Measurements from ENCODE around the gene ZBTB7C.
A peak's percentile ranks its signal among the peaks of the same experiment; 100 is the strongest.

Gene ZBTB7C

DNA sequence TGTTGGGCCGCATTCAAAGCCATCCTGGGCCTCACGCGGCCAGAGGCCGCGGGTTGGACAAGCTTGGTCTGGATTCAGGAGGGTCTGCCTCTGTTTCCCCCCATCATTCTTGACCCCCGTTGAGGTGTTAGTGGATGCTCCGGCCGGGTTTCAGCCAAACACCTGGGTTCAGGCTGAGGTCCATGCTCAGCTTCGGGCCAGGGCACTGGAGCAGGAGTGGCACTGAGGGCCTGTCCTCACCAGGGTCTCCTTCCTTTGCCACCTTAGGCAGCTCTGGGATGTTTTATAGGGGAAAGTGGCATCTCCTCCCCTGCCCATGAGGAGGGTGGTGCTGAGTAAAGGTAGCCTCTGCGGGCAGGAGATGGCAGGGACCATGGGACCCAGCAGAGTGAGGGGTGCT, 401.8 kb downstream of the ZBTB7C start:
- no peak overlapping the region for H3K27ac Mint-ChIP-seq
- H3K4me1 Mint-ChIP-seq = peaks cover 10% of the 10 kb centered on the region
- no peaks in the 10 kb centered on the region for H3K9me3 Mint-ChIP-seq
- H3K4me3 Mint-ChIP-seq = no peak overlapping the region
- no peaks in the 10 kb centered on the region for H3K36me3 Mint-ChIP-seq
- CTCF ChIA-PET = interaction anchor here (0.9 to 1.9 kb wide), 5 partner anchors 10 to 438 kb away, joined by 3 to 13 read pairs (median 3); no protein-coding TSS in a partner anchor
- no peak for DNase-seq
- peaks cover 56% of the 10 kb centered on the region for H3K27me3 Mint-ChIP-seq

DNA sequence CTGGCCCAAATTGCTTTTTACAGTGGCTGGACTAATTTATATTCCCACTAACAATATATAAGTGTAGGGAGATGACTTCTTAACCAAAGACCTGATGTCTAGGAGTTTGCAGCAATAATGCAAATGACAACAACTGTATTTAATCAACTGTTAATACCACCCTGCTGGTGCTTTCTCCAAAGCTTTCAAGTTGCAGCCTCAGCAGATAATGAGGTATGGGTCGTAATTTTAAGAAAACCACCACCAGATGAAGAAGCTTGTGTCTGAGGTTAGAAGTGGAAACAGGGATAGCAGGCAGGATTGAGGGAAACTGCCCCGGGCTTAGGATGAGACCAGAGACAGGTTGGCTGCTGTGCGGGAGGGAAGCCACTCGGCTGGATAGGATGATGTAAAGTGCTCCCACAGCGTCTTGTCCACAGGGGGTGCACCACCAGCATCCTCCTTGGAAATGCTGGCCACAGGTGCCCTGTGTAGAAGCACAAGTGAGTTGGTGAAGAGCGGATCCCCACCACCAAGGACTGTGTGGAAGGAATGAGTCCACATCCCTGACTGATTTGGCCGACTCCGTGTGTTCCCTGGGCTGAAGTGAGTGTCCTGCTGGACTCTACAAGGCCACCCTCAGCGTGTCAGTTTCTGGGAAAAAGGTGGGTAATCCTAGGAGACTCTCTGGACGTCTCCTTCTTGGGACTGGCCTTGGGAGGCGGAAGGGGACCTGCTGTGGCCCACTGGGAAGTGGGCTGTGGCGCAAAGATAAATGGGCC, 402.6 kb downstream of the ZBTB7C start:
- Mint-ChIP-seq H3K9me3 (no peaks in the 10 kb centered on the region), H3K4me3 (peak overlapping the region; percentile 16), H3K27ac (no peak overlapping the region), H3K36me3 (no peaks in the 10 kb centered on the region), H3K4me1 (peaks cover 10% of the 10 kb centered on the region), H3K27me3 (peaks cover 49% of the 10 kb centered on the region)
- DNase-seq = no peak
- CTCF ChIA-PET = interaction anchor here (0.9 to 1.9 kb wide), 4 partner anchors 9 to 439 kb away, joined by 3 to 13 read pairs (median 4); no protein-coding TSS in a partner anchor

DNA sequence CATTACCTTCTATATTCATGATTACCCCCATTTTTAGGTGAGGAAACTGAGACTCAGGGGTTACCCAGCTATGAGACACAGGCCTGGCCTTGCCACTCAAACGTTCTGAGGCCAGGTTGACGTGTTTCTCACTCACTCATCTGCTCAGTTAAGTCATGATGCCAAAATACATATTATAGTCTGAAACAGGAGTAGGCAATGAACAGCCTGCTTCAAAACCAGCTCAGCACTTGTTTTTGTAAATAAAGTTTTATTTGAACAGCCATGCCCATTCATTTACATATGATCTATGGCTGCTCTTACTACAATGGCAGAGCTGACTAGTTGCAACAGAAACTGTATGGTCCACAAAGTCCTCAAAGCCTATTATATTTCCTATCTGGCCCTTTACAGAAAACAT, 404.6 kb downstream of the ZBTB7C start:
- peaks cover 31% of the 10 kb centered on the region for H3K27me3 Mint-ChIP-seq
- H3K9me3 Mint-ChIP-seq = no peaks in the 10 kb centered on the region
- no peak overlapping the region for H3K27ac Mint-ChIP-seq
- CTCF ChIA-PET = no interaction called here
- no peaks in the 10 kb centered on the region for H3K36me3 Mint-ChIP-seq
- H3K4me1 Mint-ChIP-seq = peaks cover 10% of the 10 kb centered on the region
- no peak for DNase-seq
- no peak overlapping the region for H3K4me3 Mint-ChIP-seq

DNA sequence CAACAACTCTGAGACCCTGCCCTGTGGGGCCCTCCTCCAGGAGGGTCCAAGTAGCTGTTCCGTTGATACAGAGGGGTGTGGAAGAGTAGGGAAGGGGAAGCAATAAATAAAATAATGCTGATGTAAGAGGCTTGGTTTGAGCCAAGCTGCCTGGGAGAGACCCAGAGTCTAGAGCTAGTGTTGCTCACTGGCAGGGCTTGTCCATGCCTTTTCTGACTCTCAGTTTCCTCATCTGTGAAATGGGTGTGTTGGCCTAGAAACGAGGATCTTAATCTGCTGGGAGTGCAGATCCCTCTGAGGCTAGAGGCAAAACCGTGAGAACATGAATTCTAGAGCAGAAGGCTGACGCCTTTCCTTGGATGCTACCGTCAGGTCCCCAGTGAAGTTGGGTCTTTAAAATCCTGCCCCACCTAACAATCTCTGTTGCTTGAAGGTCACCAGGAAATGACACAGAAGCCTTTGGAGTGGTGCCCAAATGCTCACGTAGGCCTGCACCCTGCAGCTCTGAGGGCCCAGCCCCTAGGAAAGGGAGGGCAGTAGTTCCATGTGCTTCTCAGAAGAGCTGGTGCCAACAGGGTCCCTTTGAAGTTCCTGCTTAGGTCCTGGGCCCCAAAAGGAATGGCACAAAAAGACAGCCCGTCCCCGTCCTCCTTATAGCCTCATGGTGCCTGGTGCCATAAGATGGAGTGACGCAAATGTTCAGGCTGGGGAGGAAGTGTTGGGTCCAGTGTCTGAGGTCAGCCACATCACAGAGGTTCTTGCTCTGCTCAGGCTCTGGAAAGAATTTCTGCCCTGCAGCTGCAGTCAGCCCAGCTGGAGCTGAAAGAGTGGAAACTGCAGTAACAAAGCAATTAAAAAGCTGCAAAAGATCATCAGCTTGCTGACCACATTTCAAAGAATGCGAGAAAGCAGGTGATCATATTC, 405.5 kb downstream of the ZBTB7C start:
- Mint-ChIP-seq H3K27me3 (peaks cover 22% of the 10 kb centered on the region), H3K27ac (no peak overlapping the region), H3K4me1 (peaks cover 7% of the 10 kb centered on the region), H3K36me3 (no peaks in the 10 kb centered on the region), H3K4me3 (no peak overlapping the region), H3K9me3 (no peaks in the 10 kb centered on the region)
- no peak for DNase-seq
- CTCF ChIA-PET = interaction anchor here (1.6 kb wide), 1 partner anchor 231 kb away, joined by 5 read pairs; no protein-coding TSS in a partner anchor

DNA sequence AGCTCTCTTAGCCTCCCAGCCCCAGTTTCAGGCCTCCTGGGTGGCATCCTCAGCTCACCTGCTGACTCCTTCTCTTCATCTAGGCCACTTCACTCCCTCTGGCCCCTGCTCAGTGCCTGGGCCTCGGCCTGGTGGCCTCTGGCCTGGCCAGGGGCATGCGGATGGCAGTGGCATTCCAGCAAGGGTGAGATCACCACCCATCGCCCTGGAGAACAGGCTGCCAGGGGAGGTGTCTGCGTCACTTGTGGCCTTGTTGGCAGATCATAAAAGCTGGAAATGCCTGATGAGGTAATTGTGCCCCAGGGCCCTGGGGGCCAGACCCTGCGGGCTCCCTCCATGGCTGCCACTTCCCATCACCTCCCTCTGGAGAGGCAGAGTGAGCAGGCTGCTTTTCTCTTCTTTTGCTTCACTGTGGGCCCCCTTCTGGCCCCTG, 406.2 kb downstream of the ZBTB7C start:
- Mint-ChIP-seq H3K4me1 (peaks cover 4% of the 10 kb centered on the region), H3K27me3 (peaks cover 16% of the 10 kb centered on the region), H3K4me3 (no peak overlapping the region), H3K36me3 (no peaks in the 10 kb centered on the region), H3K9me3 (no peaks in the 10 kb centered on the region), H3K27ac (no peak overlapping the region)
- CTCF ChIA-PET = interaction anchor here (1.6 kb wide), 1 partner anchor 230 kb away, joined by 5 read pairs; no protein-coding TSS in a partner anchor
- no peak for DNase-seq

DNA sequence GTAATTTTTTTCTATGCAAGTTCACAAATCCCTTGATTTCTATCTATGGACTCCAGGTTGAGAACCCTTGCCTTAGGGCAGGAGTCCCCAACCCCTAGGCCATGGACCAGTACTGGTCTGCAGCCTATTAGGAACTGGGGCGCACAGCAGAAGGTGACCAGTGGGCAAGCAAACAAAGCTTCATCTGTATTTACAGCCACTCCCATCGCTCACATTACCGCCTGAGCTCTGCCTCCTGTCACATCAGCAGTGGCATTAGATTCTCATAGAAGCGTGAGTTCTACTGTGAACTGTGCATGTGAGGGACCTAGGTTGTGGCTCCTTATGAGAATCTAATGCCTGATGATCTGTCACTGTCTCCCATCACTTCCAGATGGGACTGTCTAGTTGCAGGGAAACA, 408.5 kb downstream of the ZBTB7C start:
- Mint-ChIP-seq H3K4me3 (no peak overlapping the region), H3K4me1 (peaks cover 4% of the 10 kb centered on the region), H3K36me3 (peaks cover 1% of the 10 kb centered on the region), H3K27ac (no peak overlapping the region), H3K27me3 (no peaks in the 10 kb centered on the region), H3K9me3 (peaks cover 10% of the 10 kb centered on the region)
- DNase-seq = no peak
- CTCF ChIA-PET = interaction anchor here (1.2 kb wide), 1 partner anchor 445 kb away, joined by 3 read pairs; no protein-coding TSS in a partner anchor

DNA sequence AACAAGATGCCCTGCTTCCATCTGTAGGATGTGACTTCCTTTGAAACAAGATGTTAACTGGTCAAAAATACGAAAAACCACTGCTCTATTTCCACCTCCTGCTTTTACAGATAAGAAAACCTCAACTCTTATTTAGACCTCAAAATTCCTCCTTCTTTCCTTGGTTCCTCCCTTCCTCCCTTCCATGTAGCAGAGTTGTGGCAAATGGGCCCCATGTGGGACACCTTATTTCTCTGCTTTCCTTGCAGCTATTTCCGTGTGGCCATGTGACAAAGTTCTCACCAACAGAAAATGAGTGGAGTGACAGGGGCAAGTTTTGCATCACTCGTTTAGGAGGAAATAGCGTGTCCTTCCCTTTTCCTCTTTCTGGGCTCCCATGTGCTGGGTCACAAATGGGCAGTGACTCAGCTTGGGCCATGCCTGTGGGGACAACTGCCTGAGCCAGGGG, 409.4 kb downstream of the ZBTB7C start:
- CTCF ChIA-PET = interaction anchor here (1.2 kb wide), 1 partner anchor 446 kb away, joined by 3 read pairs; no protein-coding TSS in a partner anchor
- Mint-ChIP-seq H3K4me1 (peaks cover 4% of the 10 kb centered on the region), H3K9me3 (peaks cover 10% of the 10 kb centered on the region), H3K27ac (no peak overlapping the region), H3K4me3 (no peak overlapping the region), H3K36me3 (peaks cover 1% of the 10 kb centered on the region), H3K27me3 (no peaks in the 10 kb centered on the region)
- no peak for DNase-seq

DNA sequence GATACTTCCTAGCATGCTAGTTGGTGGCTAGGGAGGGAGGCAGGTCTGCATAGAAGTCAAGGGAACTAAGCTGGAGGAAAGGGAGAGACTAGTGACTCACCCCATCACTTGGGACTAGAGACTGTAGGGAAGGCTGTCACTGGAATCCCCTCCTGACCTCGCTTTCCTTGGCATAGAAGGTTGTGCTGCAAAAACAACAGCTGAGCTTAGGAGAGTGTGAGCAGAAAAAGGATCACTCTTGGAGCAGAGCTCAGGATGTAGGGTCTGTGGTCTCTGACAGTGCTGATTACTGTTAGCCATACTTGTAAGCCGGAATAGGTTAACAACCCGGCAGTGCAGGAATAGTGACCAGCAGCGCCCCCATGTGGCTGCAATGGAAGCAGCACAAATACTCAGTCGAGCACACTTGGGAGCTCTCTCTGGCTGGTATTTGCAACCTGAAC, 411.8 kb downstream of the ZBTB7C start:
- peak; percentile 49 for DNase-seq
- peaks cover 10% of the 10 kb centered on the region for H3K9me3 Mint-ChIP-seq
- H3K4me1 Mint-ChIP-seq = no peaks in the 10 kb centered on the region
- CTCF ChIA-PET = interaction anchor here (0.7 to 3.9 kb wide), 16 partner anchors 10 to 242 kb away, joined by 3 to 37 read pairs (median 4); no protein-coding TSS in a partner anchor
- no peak overlapping the region for H3K27ac Mint-ChIP-seq
- H3K36me3 Mint-ChIP-seq = peaks cover 1% of the 10 kb centered on the region
- H3K4me3 Mint-ChIP-seq = no peak overlapping the region
- peaks cover 7% of the 10 kb centered on the region for H3K27me3 Mint-ChIP-seq

DNA sequence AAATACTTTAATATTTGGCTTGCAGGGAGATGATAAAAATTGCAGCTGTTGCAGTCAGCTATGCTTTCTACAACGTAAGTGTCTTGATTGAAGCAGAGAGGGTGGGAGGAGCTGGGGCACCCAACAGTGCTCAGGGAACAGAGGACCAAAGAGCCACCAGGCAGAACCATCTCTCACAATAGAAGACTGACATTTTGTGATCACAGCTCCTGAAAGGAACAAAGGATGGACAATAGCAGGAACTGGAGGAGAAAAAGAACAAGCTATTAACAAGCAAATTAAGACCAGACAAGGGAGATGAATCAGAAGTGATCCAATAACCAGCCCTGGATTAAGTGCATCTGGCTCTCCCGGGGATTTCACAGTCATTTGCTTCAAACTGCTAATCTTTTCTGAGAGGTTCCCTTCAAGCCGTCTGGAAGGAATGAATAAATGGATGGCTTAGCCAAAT, 413.1 kb downstream of the ZBTB7C start:
- CTCF ChIA-PET = interaction anchor here (0.7 to 3.9 kb wide), 4 partner anchors 9 to 345 kb away, joined by 3 to 37 read pairs (median 17); no protein-coding TSS in a partner anchor
- H3K4me3 Mint-ChIP-seq = no peak overlapping the region
- H3K4me1 Mint-ChIP-seq = no peaks in the 10 kb centered on the region
- H3K27ac Mint-ChIP-seq = no peak overlapping the region
- H3K36me3 Mint-ChIP-seq = peaks cover 1% of the 10 kb centered on the region
- DNase-seq = no peak
- H3K27me3 Mint-ChIP-seq = peaks cover 14% of the 10 kb centered on the region
- H3K9me3 Mint-ChIP-seq = peaks cover 10% of the 10 kb centered on the region

DNA sequence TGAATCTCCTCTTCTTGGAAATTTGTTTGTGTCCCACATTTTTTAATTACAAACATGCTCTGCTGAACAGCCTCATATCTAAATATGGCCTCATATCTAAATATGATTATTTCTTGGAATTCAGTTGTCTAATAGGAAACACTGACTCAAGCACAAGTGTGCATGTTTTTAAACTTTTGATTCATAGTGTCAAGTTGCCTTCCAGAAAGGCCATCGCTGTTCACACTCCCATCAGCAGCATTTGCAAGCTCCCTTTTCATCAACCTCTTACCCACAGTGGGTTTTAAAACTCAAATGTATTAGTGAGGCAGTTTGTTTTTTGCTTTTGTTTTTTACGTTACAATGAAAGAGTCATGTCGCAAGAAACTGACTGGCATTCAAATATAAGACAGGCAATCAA, 413.5 kb downstream of the ZBTB7C start:
- Mint-ChIP-seq H3K4me3 (no peak overlapping the region), H3K9me3 (peaks cover 10% of the 10 kb centered on the region), H3K27ac (no peak overlapping the region), H3K4me1 (no peaks in the 10 kb centered on the region), H3K36me3 (peaks cover 1% of the 10 kb centered on the region), H3K27me3 (peaks cover 16% of the 10 kb centered on the region)
- CTCF ChIA-PET = interaction anchor here (0.7 to 3.9 kb wide), 3 partner anchors 9 to 345 kb away, joined by 3 to 37 read pairs (median 21); no protein-coding TSS in a partner anchor
- no peak for DNase-seq

DNA sequence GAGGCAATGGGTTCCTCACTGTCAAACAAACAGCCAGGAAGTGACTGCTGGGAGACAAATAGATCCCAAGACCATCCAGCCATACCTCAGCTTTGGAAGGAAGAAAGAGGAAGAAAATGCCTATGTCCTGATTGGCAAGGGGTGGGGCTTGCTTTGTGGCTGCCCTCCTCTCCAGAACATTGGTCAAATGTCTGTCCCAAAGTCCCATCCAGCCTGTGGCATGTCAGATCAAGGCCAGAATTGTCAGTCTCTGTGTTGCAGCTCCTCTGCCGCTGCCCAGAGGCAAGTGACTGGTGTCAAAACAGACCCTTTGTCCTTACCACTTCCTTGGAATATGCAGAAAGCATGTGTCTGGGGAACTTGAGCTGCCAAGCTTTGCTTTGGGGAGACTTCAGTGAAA, 415.8 kb downstream of the ZBTB7C start:
- no peak for DNase-seq
- Mint-ChIP-seq H3K4me3 (no peak overlapping the region), H3K4me1 (no peaks in the 10 kb centered on the region), H3K27ac (no peak overlapping the region), H3K36me3 (peaks cover 1% of the 10 kb centered on the region), H3K27me3 (peaks cover 19% of the 10 kb centered on the region), H3K9me3 (peaks cover 10% of the 10 kb centered on the region)
- CTCF ChIA-PET = interaction anchor here (0.9 to 1.5 kb wide), 2 partner anchors 220 to 778 kb away, joined by 3 to 4 read pairs; no protein-coding TSS in a partner anchor

DNA sequence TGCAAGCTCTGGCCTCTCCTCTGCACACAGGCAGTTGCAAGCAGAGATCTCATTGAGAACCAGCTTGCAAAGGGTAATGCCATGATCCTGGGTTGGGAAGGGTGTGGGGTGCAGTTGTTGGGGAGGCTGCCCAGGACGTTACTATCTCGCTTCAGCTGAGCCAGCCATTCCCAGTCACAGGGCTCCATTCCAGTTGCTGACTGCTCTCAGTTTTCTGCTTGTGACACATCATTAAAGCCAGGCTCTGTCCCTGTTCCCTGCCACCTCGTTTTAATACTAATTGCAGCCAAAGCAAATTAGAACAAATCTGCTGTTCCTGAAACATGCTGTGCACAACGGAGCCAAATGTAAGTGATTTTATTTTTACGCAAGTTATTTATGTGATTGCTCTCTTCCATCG, 416.2 kb downstream of the ZBTB7C start:
- no peak overlapping the region for H3K27ac Mint-ChIP-seq
- H3K27me3 Mint-ChIP-seq = peaks cover 19% of the 10 kb centered on the region
- H3K9me3 Mint-ChIP-seq = peaks cover 10% of the 10 kb centered on the region
- DNase-seq = no peak
- no peaks in the 10 kb centered on the region for H3K4me1 Mint-ChIP-seq
- no peak overlapping the region for H3K4me3 Mint-ChIP-seq
- CTCF ChIA-PET = interaction anchor here (0.9 to 1.5 kb wide), 2 partner anchors 220 to 778 kb away, joined by 3 to 4 read pairs; no protein-coding TSS in a partner anchor
- peaks cover 1% of the 10 kb centered on the region for H3K36me3 Mint-ChIP-seq

DNA sequence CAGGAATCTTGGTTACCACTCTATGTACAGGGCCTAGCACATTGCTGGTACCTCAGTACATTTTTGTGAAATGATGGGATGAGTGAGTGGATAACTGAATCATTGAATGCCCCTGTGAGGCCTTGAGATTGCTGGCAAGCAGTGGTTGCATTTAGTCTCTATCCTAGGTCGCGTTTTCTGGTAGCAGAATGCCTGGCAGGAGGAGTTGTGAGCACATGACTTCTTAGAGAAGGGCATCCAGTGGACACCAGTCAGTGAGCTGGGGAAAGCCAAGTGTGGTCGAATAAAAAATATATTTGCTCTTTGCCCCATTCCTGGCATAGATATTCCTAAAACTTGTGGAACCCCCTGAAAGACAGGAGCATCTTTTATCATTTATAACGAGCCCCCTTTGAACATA, 416.9 kb downstream of the ZBTB7C start:
- DNase-seq = no peak
- peaks cover 19% of the 10 kb centered on the region for H3K27me3 Mint-ChIP-seq
- CTCF ChIA-PET = interaction anchor here (0.9 kb wide), 1 partner anchor 777 kb away, joined by 3 read pairs; no protein-coding TSS in a partner anchor
- H3K27ac Mint-ChIP-seq = no peak overlapping the region
- peaks cover 1% of the 10 kb centered on the region for H3K36me3 Mint-ChIP-seq
- H3K9me3 Mint-ChIP-seq = peaks cover 5% of the 10 kb centered on the region
- H3K4me1 Mint-ChIP-seq = no peaks in the 10 kb centered on the region
- no peak overlapping the region for H3K4me3 Mint-ChIP-seq

Measured in activated naive CD4-positive, alpha-beta T cell treated with anti-CD3 and anti-CD28 coated beads, Interleukin-2, amount 10 ng/mL, durations not matched to agents 7 days and 5 days (primary cell).